ENCODE measurements around the gene AAMP. TPM values are rescaled to one million over a fixed set of nuclear protein-coding genes. Genes with fewer than 3 reads are reported as not detected.

AAMP gene
- total and polyA plus RNA-seq, 3 donors from 2014 or later: 112 to 177 (median 154) TPM

DNA sequence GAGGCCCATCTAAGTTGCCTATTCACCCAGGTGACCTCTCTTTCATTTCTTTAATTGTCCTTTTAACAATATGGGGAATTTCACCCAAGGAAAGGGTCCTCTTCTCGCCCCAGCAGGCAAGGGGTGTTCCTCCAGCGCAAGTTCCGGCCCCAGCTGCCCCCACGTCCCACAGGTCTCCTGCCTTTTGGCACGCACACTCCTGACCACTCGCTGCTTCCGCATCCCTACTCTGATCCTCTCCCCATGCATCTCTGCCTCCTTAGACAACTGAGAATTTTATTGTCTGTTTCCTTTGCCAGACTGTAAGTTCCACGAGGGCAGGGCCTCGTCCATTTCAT, 53.6 kb downstream of the AAMP start:
- peak; percentile 35 for DNase-seq
- Histone ChIP-seq H3K27ac (peak overlapping the region; percentile 90 to 96), H3K4me3 (peak overlapping the region; percentile 94 to 99), H3K27me3 (no peaks in the 10 kb centered on the region), H3K36me3 (ENCODE audit: low read depth, missing control alignments) (no peaks in the 10 kb centered on the region), H3K4me1 (peaks cover 29% of the 10 kb centered on the region), H3K9me3 (no peaks in the 10 kb centered on the region)
- intact Hi-C loops (cut with DNase I; ENCODE audit: low total_unique reads): no loop called here
- 8 to 26% methylated on average over 9 of the region's 9 CpGs for WGBS, 2 donors
- TF ChIP-seq POLR2A (IDR thresholded peaks at IDR 0.05): no peak
- TF ChIP-seq, protein P1, sequence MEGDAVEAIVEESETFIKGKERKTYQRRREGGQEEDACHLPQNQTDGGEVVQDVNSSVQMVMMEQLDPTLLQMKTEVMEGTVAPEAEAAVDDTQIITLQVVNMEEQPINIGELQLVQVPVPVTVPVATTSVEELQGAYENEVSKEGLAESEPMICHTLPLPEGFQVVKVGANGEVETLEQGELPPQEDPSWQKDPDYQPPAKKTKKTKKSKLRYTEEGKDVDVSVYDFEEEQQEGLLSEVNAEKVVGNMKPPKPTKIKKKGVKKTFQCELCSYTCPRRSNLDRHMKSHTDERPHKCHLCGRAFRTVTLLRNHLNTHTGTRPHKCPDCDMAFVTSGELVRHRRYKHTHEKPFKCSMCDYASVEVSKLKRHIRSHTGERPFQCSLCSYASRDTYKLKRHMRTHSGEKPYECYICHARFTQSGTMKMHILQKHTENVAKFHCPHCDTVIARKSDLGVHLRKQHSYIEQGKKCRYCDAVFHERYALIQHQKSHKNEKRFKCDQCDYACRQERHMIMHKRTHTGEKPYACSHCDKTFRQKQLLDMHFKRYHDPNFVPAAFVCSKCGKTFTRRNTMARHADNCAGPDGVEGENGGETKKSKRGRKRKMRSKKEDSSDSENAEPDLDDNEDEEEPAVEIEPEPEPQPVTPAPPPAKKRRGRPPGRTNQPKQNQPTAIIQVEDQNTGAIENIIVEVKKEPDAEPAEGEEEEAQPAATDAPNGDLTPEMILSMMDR (IDR thresholded peaks at IDR 0.05): no peak

Small RNA genes lying within 50 kb of the gene (microRNA-seq; reads per million reads assigned to microRNA genes)
- gene MIR6513 (ENCODE audit: borderline number of aligned reads in 2 of 2, borderline replicate concordance in 1 of 2): 3.5 to 5.5 reads per million in 2 donors

Other genes with a start within 250 kb of the AAMP start
- under 1 TPM; 0.37 to 0.39 TPM for gene RUFY4, start 200.9 kb downstream of the AAMP start, total RNA-seq
- 0.17 TPM for gene RUFY4, start 200.9 kb downstream of the AAMP start, polyA plus RNA-seq (ENCODE audit: insufficient read depth, low read depth, low replicate concordance)
- gene CXCR2, start 144.1 kb downstream of the AAMP start, total RNA-seq: under 1 TPM in 1 of 2 donors, not detected in 1; 0.12 TPM
- gene CXCR2, start 144.1 kb downstream of the AAMP start, polyA plus RNA-seq (ENCODE audit: insufficient read depth, low read depth, low replicate concordance): 0.45 TPM
- gene CXCR1, start 103.2 kb downstream of the AAMP start, total RNA-seq: under 1 TPM in 1 of 2 donors, not detected in 1; 0.16 TPM
- 0.61 TPM for gene CXCR1, start 103.2 kb downstream of the AAMP start, polyA plus RNA-seq (ENCODE audit: insufficient read depth, low read depth, low replicate concordance)
- gene ARPC2, start 52.9 kb downstream of the AAMP start, total RNA-seq: 100 to 1,000 TPM; 255 to 271 TPM
- gene ARPC2, start 52.9 kb downstream of the AAMP start, polyA plus RNA-seq (ENCODE audit: insufficient read depth, low read depth, low replicate concordance): 338 TPM
- 1 to 10 TPM; 1.5 to 1.8 TPM for gene GPBAR1, start 9.1 kb downstream of the AAMP start, total RNA-seq
- gene GPBAR1, start 9.1 kb downstream of the AAMP start, polyA plus RNA-seq (ENCODE audit: insufficient read depth, low read depth, low replicate concordance): 3.4 TPM
- 10 to 100 TPM; 79.3 to 84.2 TPM for gene PNKD, start 382 bp upstream of the AAMP start, total RNA-seq
- gene PNKD, start 382 bp upstream of the AAMP start, polyA plus RNA-seq (ENCODE audit: insufficient read depth, low read depth, low replicate concordance): 90.7 TPM
- gene TMBIM1, start 22.4 kb upstream of the AAMP start, total RNA-seq: 10 to 100 TPM; 59.9 to 81.0 TPM
- 77.6 TPM for gene TMBIM1, start 22.4 kb upstream of the AAMP start, polyA plus RNA-seq (ENCODE audit: insufficient read depth, low read depth, low replicate concordance)
- gene CATIP, start 86.7 kb upstream of the AAMP start, total RNA-seq: 1 to 10 TPM; 2.0 to 5.7 TPM
- 19.6 TPM for gene CATIP, start 86.7 kb upstream of the AAMP start, polyA plus RNA-seq (ENCODE audit: insufficient read depth, low read depth, low replicate concordance)
- 10 to 100 TPM; 12.7 to 32.3 TPM for gene SLC11A1, start 112.1 kb upstream of the AAMP start, total RNA-seq
- gene SLC11A1, start 112.1 kb upstream of the AAMP start, polyA plus RNA-seq (ENCODE audit: insufficient read depth, low read depth, low replicate concordance): 2.8 TPM
- gene CTDSP1, start 129.7 kb upstream of the AAMP start, total RNA-seq: 10 to 100 TPM; 60.7 to 87.3 TPM
- 65.2 TPM for gene CTDSP1, start 129.7 kb upstream of the AAMP start, polyA plus RNA-seq (ENCODE audit: insufficient read depth, low read depth, low replicate concordance)
- under 1 TPM; 0.50 to 0.71 TPM for gene VIL1, start 149.0 kb upstream of the AAMP start, total RNA-seq
- 1.6 TPM for gene VIL1, start 149.0 kb upstream of the AAMP start, polyA plus RNA-seq (ENCODE audit: insufficient read depth, low read depth, low replicate concordance)

All from testis (tissue), 3 donors.